ENCODE results near the gene DTD2. TPM values are rescaled to one million over a fixed set of nuclear protein-coding genes. Genes with fewer than 3 reads are reported as not detected.

The DTD2 gene
- total RNA-seq, 1 experiment from 2014 or later: 16.7 TPM

DNA sequence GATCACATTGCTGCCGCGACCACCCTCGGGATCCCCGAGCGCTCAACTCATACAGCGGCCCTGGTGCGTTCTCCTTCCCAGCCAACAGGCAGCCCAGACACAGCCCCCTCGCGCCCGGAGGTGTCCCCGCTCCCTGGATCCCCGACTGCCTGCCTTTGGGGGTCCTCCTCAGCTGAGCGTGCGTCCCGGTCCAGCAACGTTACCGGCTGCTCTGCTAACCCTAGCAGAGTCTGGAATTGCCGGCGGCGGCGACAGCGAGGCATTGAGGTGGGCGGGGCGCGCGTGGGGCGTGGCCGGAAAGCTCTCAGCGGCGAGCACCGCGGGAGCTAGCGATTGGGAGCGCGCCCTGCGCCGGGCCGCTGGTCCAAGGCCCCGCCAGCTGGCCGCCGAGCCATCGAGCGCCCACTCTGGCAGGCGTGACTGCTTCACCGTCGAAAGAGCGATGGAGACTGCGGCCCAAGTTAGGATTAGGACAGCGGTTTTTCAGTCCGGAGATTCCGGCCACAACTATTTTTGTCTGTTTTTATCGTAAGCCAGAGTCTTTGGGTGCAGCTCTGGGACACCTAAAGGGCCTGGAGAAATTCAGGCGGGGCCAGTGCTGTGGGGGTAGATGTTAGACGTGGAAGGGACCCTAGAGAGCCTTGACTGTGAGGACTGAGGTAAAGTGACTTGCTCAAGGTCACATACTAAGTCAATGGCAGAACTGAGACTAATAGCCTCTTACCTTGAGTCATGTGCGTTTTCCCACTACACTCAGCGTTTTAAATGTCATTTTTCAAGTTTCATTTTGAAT lies 36.8 kb downstream of the DTD2 start, which contains the start of gene HEATR5A (continued):
- 0 out of 2 replicates have a peak, but pooled peaks have one; percentile 49 for TF ChIP-seq NFATC4 (CRISPR knock-in tag; IDR thresholded peaks at IDR 0.05)
- TF ChIP-seq ZNF416 (CRISPR knock-in tag; IDR thresholded peaks at IDR 0.05): no peak; the same call in 1 of the 2 replicates
- TF ChIP-seq, protein P1, sequence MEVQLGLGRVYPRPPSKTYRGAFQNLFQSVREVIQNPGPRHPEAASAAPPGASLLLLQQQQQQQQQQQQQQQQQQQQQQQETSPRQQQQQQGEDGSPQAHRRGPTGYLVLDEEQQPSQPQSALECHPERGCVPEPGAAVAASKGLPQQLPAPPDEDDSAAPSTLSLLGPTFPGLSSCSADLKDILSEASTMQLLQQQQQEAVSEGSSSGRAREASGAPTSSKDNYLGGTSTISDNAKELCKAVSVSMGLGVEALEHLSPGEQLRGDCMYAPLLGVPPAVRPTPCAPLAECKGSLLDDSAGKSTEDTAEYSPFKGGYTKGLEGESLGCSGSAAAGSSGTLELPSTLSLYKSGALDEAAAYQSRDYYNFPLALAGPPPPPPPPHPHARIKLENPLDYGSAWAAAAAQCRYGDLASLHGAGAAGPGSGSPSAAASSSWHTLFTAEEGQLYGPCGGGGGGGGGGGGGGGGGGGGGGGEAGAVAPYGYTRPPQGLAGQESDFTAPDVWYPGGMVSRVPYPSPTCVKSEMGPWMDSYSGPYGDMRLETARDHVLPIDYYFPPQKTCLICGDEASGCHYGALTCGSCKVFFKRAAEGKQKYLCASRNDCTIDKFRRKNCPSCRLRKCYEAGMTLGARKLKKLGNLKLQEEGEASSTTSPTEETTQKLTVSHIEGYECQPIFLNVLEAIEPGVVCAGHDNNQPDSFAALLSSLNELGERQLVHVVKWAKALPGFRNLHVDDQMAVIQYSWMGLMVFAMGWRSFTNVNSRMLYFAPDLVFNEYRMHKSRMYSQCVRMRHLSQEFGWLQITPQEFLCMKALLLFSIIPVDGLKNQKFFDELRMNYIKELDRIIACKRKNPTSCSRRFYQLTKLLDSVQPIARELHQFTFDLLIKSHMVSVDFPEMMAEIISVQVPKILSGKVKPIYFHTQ (CRISPR knock-in tag; IDR thresholded peaks at IDR 0.05): 0 out of 2 replicates have a peak, but pooled peaks have one; percentile 47
- TF ChIP-seq ZNF263 (CRISPR knock-in tag; IDR thresholded peaks at IDR 0.05; ENCODE audit: low read depth): no peak
- TF ChIP-seq, protein P2, sequence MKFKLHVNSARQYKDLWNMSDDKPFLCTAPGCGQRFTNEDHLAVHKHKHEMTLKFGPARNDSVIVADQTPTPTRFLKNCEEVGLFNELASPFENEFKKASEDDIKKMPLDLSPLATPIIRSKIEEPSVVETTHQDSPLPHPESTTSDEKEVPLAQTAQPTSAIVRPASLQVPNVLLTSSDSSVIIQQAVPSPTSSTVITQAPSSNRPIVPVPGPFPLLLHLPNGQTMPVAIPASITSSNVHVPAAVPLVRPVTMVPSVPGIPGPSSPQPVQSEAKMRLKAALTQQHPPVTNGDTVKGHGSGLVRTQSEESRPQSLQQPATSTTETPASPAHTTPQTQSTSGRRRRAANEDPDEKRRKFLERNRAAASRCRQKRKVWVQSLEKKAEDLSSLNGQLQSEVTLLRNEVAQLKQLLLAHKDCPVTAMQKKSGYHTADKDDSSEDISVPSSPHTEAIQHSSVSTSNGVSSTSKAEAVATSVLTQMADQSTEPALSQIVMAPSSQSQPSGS (CRISPR knock-in tag; IDR thresholded peaks at IDR 0.05; ENCODE audit: borderline replicate concordance, low read depth): no peak
- TF ChIP-seq ZNF121 (CRISPR knock-in tag; IDR thresholded peaks at IDR 0.05): peak; percentile 93
- TF ChIP-seq, protein P3, sequence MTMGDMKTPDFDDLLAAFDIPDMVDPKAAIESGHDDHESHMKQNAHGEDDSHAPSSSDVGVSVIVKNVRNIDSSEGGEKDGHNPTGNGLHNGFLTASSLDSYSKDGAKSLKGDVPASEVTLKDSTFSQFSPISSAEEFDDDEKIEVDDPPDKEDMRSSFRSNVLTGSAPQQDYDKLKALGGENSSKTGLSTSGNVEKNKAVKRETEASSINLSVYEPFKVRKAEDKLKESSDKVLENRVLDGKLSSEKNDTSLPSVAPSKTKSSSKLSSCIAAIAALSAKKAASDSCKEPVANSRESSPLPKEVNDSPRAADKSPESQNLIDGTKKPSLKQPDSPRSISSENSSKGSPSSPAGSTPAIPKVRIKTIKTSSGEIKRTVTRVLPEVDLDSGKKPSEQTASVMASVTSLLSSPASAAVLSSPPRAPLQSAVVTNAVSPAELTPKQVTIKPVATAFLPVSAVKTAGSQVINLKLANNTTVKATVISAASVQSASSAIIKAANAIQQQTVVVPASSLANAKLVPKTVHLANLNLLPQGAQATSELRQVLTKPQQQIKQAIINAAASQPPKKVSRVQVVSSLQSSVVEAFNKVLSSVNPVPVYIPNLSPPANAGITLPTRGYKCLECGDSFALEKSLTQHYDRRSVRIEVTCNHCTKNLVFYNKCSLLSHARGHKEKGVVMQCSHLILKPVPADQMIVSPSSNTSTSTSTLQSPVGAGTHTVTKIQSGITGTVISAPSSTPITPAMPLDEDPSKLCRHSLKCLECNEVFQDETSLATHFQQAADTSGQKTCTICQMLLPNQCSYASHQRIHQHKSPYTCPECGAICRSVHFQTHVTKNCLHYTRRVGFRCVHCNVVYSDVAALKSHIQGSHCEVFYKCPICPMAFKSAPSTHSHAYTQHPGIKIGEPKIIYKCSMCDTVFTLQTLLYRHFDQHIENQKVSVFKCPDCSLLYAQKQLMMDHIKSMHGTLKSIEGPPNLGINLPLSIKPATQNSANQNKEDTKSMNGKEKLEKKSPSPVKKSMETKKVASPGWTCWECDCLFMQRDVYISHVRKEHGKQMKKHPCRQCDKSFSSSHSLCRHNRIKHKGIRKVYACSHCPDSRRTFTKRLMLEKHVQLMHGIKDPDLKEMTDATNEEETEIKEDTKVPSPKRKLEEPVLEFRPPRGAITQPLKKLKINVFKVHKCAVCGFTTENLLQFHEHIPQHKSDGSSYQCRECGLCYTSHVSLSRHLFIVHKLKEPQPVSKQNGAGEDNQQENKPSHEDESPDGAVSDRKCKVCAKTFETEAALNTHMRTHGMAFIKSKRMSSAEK (CRISPR knock-in tag; IDR thresholded peaks at IDR 0.05; ENCODE audit: borderline replicate concordance): no peak
- peak; percentile 89; the same call in 1 of the 2 replicates for TF ChIP-seq FOXP1 (CRISPR knock-in tag; IDR thresholded peaks at IDR 0.05; ENCODE audit: borderline replicate concordance)
- TF ChIP-seq ZNF423 (CRISPR knock-in tag; IDR thresholded peaks at IDR 0.05): no peak
- TF ChIP-seq SP1 (CRISPR knock-in tag; conservative IDR thresholded peaks at IDR 0.05): peak; percentile 98
- TF ChIP-seq, protein P4, sequence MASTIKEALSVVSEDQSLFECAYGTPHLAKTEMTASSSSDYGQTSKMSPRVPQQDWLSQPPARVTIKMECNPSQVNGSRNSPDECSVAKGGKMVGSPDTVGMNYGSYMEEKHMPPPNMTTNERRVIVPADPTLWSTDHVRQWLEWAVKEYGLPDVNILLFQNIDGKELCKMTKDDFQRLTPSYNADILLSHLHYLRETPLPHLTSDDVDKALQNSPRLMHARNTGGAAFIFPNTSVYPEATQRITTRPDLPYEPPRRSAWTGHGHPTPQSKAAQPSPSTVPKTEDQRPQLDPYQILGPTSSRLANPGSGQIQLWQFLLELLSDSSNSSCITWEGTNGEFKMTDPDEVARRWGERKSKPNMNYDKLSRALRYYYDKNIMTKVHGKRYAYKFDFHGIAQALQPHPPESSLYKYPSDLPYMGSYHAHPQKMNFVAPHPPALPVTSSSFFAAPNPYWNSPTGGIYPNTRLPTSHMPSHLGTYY (CRISPR knock-in tag; IDR thresholded peaks at IDR 0.05): 0 out of 2 replicates have a peak, but pooled peaks have one; percentile 32
- TF ChIP-seq, protein P5, sequence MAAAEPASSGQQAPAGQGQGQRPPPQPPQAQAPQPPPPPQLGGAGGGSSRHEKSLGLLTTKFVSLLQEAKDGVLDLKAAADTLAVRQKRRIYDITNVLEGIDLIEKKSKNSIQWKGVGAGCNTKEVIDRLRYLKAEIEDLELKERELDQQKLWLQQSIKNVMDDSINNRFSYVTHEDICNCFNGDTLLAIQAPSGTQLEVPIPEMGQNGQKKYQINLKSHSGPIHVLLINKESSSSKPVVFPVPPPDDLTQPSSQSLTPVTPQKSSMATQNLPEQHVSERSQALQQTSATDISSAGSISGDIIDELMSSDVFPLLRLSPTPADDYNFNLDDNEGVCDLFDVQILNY (CRISPR knock-in tag; IDR thresholded peaks at IDR 0.05): peak; percentile 93
- no peak for TF ChIP-seq NR1H2 (CRISPR knock-in tag; IDR thresholded peaks at IDR 0.05)
- no peak for TF ChIP-seq OVOL2 (CRISPR knock-in tag; IDR thresholded peaks at IDR 0.05; ENCODE audit: borderline replicate concordance)
- 0 out of 2 replicates have a peak, but pooled peaks have one; percentile 48 for TF ChIP-seq CBFB (CRISPR knock-in tag; IDR thresholded peaks at IDR 0.05; ENCODE audit: low read depth)
- TF ChIP-seq JAZF1 (CRISPR knock-in tag; IDR thresholded peaks at IDR 0.05): no peak
- TF ChIP-seq TCF7 (CRISPR knock-in tag; IDR thresholded peaks at IDR 0.05; ENCODE audit: low read depth): no peak
- TF ChIP-seq ZBTB21 (CRISPR knock-in tag; IDR thresholded peaks at IDR 0.05; ENCODE audit: borderline replicate concordance): peak; percentile 37; the same call in 1 of the 2 replicates
- TF ChIP-seq, protein P6, sequence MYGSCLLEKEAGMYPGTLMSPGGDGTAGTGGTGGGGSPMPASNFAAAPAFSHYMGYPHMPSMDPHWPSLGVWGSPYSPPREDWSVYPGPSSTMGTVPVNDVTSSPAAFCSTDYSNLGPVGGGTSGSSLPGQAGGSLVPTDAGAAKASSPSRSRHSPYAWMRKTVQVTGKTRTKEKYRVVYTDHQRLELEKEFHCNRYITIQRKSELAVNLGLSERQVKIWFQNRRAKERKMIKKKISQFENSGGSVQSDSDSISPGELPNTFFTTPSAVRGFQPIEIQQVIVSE (CRISPR knock-in tag; IDR thresholded peaks at IDR 0.05; ENCODE audit: borderline replicate concordance): no peak
- no peak for TF ChIP-seq HMGA2 (CRISPR knock-in tag; IDR thresholded peaks at IDR 0.05)
- TF ChIP-seq, protein P7, sequence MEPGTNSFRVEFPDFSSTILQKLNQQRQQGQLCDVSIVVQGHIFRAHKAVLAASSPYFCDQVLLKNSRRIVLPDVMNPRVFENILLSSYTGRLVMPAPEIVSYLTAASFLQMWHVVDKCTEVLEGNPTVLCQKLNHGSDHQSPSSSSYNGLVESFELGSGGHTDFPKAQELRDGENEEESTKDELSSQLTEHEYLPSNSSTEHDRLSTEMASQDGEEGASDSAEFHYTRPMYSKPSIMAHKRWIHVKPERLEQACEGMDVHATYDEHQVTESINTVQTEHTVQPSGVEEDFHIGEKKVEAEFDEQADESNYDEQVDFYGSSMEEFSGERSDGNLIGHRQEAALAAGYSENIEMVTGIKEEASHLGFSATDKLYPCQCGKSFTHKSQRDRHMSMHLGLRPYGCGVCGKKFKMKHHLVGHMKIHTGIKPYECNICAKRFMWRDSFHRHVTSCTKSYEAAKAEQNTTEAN (CRISPR knock-in tag; IDR thresholded peaks at IDR 0.05): peak; percentile 85
- TF ChIP-seq ETV6 (CRISPR knock-in tag; IDR thresholded peaks at IDR 0.05): peak; percentile 93; the same call in 1 of the 2 replicates
- TF ChIP-seq, protein P8, sequence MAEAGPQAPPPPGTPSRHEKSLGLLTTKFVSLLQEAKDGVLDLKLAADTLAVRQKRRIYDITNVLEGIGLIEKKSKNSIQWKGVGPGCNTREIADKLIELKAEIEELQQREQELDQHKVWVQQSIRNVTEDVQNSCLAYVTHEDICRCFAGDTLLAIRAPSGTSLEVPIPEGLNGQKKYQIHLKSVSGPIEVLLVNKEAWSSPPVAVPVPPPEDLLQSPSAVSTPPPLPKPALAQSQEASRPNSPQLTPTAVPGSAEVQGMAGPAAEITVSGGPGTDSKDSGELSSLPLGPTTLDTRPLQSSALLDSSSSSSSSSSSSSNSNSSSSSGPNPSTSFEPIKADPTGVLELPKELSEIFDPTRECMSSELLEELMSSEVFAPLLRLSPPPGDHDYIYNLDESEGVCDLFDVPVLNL (CRISPR knock-in tag; IDR thresholded peaks at IDR 0.05; ENCODE audit: borderline replicate concordance, low read depth): peak; percentile 49; the same call in 1 of the 2 replicates
- TF ChIP-seq FOXJ3 (CRISPR knock-in tag; IDR thresholded peaks at IDR 0.05; ENCODE audit: borderline replicate concordance): no peak
